IPS DF 6.9 (cell line): ENCODE data around the gene COA8.
"Not testable (repeated sequence)": the region's sequence is repeated elsewhere in the genome, so short reads cannot be mapped to it uniquely, and the experiment has no call there.

Source experiments
- DNase-seq: peaks from one replicate; pipeline ENCODE4 v3.0.0-alpha.2; 2013; ENCODE audit warnings: low read depth, low spot score
- H3K27ac ChIP-seq: one replicate; pipeline ENCODE4 v1.5.1; 2013; ENCODE audit warnings: low read length, control low read depth
- H3K27me3 ChIP-seq: 2 replicates; pipeline ENCODE4 v1.6.1; 2013; ENCODE audit warnings: mild to moderate bottlenecking, low read length; ENCODE audit not compliant: control insufficient read depth, insufficient read depth
- H3K36me3 ChIP-seq: 2 replicates; pipeline ENCODE4 v1.6.1; 2013; ENCODE audit warnings: low read length; ENCODE audit not compliant: control insufficient read depth, insufficient read depth
- H3K4me1 ChIP-seq: 2 replicates; pipeline ENCODE4 v1.6.1; 2013; ENCODE audit warnings: low read length; ENCODE audit not compliant: control insufficient read depth, insufficient read depth
- H3K4me3 ChIP-seq: 2 replicates; pipeline ENCODE4 v1.5.1; 2013; ENCODE audit warnings: mild to moderate bottlenecking, low read length
- H3K9me3 ChIP-seq: 2 replicates; pipeline ENCODE4 v1.6.1; 2013; ENCODE audit warnings: low read length, inconsistent platforms; ENCODE audit not compliant: control insufficient read depth, insufficient read depth
- WGBS: extraction: QIAGEN DNeasy Blood & Tissue Kit; methylation state at CpG from one replicate; pipeline ENCODE4 v1.1.7; 2013; ENCODE audit warnings: mixed read lengths, missing lambda C conversion rate; ENCODE audit not compliant: insufficient read length, insufficient coverage; 5-methylcytosine and 5-hydroxymethylcytosine counted together

The COA8 gene

GRCh38 chr14:103581954-103582703, 19.4 kb downstream of the COA8 start:
- Histone ChIP-seq H3K27me3 (no peaks in the 10 kb centered on the region), H3K4me1 (no peaks in the 10 kb centered on the region), H3K9me3 (no peaks in the 10 kb centered on the region), H3K36me3 (no peaks in the 10 kb centered on the region; the same call in 1 of the 2 replicates), H3K27ac (no peak overlapping the region), H3K4me3 (no peak overlapping the region)
- WGBS = no CpG with 5 or more reads among the region's 26 CpGs
- DNase-seq = no peak

GRCh38 chr14:103584326-103584915, 21.7 kb downstream of the COA8 start:
- no peak for DNase-seq
- H3K27ac ChIP-seq = no peak overlapping the region
- H3K9me3 ChIP-seq = no peaks in the 10 kb centered on the region
- H3K36me3 ChIP-seq = no peaks in the 10 kb centered on the region; the same call in 1 of the 2 replicates
- no peaks in the 10 kb centered on the region for H3K27me3 ChIP-seq
- H3K4me1 ChIP-seq = no peaks in the 10 kb centered on the region
- no CpG with 5 or more reads among the region's 11 CpGs for WGBS
- no peak overlapping the region for H3K4me3 ChIP-seq

- no CpG with 5 or more reads among the region's 6 CpGs for WGBS
- Histone ChIP-seq H3K9me3 (no peaks in the 10 kb centered on the region), H3K4me3 (no peak overlapping the region), H3K27me3 (no peaks in the 10 kb centered on the region), H3K4me1 (no peaks in the 10 kb centered on the region), H3K27ac (no peak overlapping the region), H3K36me3 (no peaks in the 10 kb centered on the region; the same call in 1 of the 2 replicates)
- DNase-seq = no peak
Observed at GRCh38 chr14:103593577-103593976, 30.8 kb downstream of the COA8 start.

- Histone ChIP-seq H3K4me3 (no peak overlapping the region), H3K4me1 (no peaks in the 10 kb centered on the region), H3K27me3 (no peaks in the 10 kb centered on the region), H3K36me3 (no peaks in the 10 kb centered on the region; the same call in 1 of the 2 replicates), H3K27ac (no peak overlapping the region), H3K9me3 (no peaks in the 10 kb centered on the region)
- no peak for DNase-seq
- no CpG with 5 or more reads among the region's 11 CpGs for WGBS
Observed at GRCh38 chr14:103594265-103594664, 31.5 kb downstream of the COA8 start.

- Histone ChIP-seq H3K4me3 (no peak overlapping the region), H3K4me1 (no peaks in the 10 kb centered on the region), H3K36me3 (no peaks in the 10 kb centered on the region), H3K27me3 (no peaks in the 10 kb centered on the region), H3K9me3 (no peaks in the 10 kb centered on the region), H3K27ac (no peak overlapping the region)
- no peak for DNase-seq
- no CpG with 5 or more reads among the region's 10 CpGs for WGBS
Observed at GRCh38 chr14:103597623-103598377, 35.0 kb downstream of the COA8 start.

- Histone ChIP-seq H3K4me3 (no peak overlapping the region), H3K4me1 (no peaks in the 10 kb centered on the region), H3K9me3 (no peaks in the 10 kb centered on the region), H3K27ac (no peak overlapping the region), H3K36me3 (no peaks in the 10 kb centered on the region), H3K27me3 (no peaks in the 10 kb centered on the region)
- no CpG with 5 or more reads among the region's 5 CpGs for WGBS
- no peak for DNase-seq
Observed at GRCh38 chr14:103600503-103600902, 37.7 kb downstream of the COA8 start.

- no peak overlapping the region for H3K4me3 ChIP-seq
Observed at GRCh38 chr14:103604620-103605019, 41.9 kb downstream of the COA8 start.

GRCh38 chr14:103606963-103607668, 44.4 kb downstream of the COA8 start:
- Histone ChIP-seq H3K4me1 (no peaks in the 10 kb centered on the region; the same call in 1 of the 2 replicates), H3K36me3 (no peaks in the 10 kb centered on the region), H3K4me3 (no peak overlapping the region), H3K9me3 (no peaks in the 10 kb centered on the region; the same call in 1 of the 2 replicates), H3K27ac (no peak overlapping the region), H3K27me3 (no peaks in the 10 kb centered on the region)
- no peak for DNase-seq
- WGBS = no CpG with 5 or more reads among the region's 25 CpGs

More at GRCh38 chr14:103604620-103605019, 41.9 kb downstream of the COA8 start:
- Histone ChIP-seq H3K27ac (no peak overlapping the region), H3K9me3 (no peaks in the 10 kb centered on the region), H3K27me3 (no peaks in the 10 kb centered on the region), H3K4me1 (no peaks in the 10 kb centered on the region; the same call in 1 of the 2 replicates), H3K36me3 (no peaks in the 10 kb centered on the region)
- DNase-seq = no peak
- no CpG with 5 or more reads among the region's 5 CpGs for WGBS

- Histone ChIP-seq H3K36me3 (no peaks in the 10 kb centered on the region), H3K27me3 (no peaks in the 10 kb centered on the region), H3K4me1 (no peaks in the 10 kb centered on the region; the same call in 1 of the 2 replicates), H3K4me3 (no peak overlapping the region), H3K27ac (no peak overlapping the region), H3K9me3 (no peaks in the 10 kb centered on the region; the same call in 1 of the 2 replicates)
- no peak for DNase-seq
- WGBS = no CpG with 5 or more reads among the region's 15 CpGs
Observed at GRCh38 chr14:103607822-103608221, 45.1 kb downstream of the COA8 start.

- H3K4me3 ChIP-seq, H3K36me3 ChIP-seq, H3K27me3 ChIP-seq, H3K9me3 ChIP-seq, DNase-seq, H3K27ac ChIP-seq, H3K4me1 ChIP-seq: not testable (repeated sequence)
- WGBS = no CpG with 5 or more reads among the region's 4 CpGs
Observed at GRCh38 chr14:103609081-103609480, 46.3 kb downstream of the COA8 start.
